HepG2 (cell line): ENCODE measurements around the gene CERS4. TPM values are rescaled to one million over a fixed set of nuclear protein-coding genes. Genes with fewer than 3 reads are reported as not detected.

Experiments
- CHD4 ChIP-seq: fragments of 200-600 bp; sonication (generic); IDR thresholded peaks from 2 replicates; pipeline ENCODE4 v1.7.0; 2017; ENCODE audit warnings: mild to moderate bottlenecking, low read length, borderline replicate concordance
- CREB1 ChIP-seq, 2 experiments: fragments of 450-650 bp in 1 of 2; IDR thresholded peaks; 2 replicates each; pipeline ENCODE4 v1.6.1; 2016 to 2017; ENCODE audit warnings: control low read depth in 1 of 2, mild to moderate bottlenecking in 1 of 2, missing compliant biosample characterization in 1 of 2, missing genetic modification characterization in 1 of 2
- DNMT3B ChIP-seq: conservative IDR thresholded peaks from 2 replicates; pipeline ENCODE4 v1.6.1; 2016; ENCODE audit warnings: missing biosample characterization, control low read depth
- FOSL2 ChIP-seq: sonication (generic); formaldehyde crosslinking; IDR thresholded peaks from 2 replicates; pipeline ENCODE4 v1.4.0; 2020; ENCODE audit warnings: missing genetic modification reagents
- JUN ChIP-seq: sonication (generic); formaldehyde crosslinking; IDR thresholded peaks from 2 replicates; pipeline ENCODE4 v1.4.0; 2020; ENCODE audit warnings: mild to moderate bottlenecking, missing genetic modification reagents
- KDM1A ChIP-seq: IDR thresholded peaks from 2 replicates; pipeline ENCODE4 v1.6.1; 2016; ENCODE audit warnings: missing compliant biosample characterization
- MEF2D ChIP-seq: sonication (generic); formaldehyde crosslinking; IDR thresholded peaks from 2 replicates; pipeline ENCODE4 v1.5.1; 2020; ENCODE audit warnings: mild to moderate bottlenecking, missing genetic modification reagents
- NFE2L1 ChIP-seq: sonication (generic); formaldehyde crosslinking; IDR thresholded peaks from 2 replicates; pipeline ENCODE4 v1.4.0; 2020; ENCODE audit warnings: missing genetic modification reagents, mild to moderate bottlenecking, borderline replicate concordance
- PHF8 ChIP-seq: sonication (generic); formaldehyde crosslinking; IDR thresholded peaks from 2 replicates; pipeline ENCODE4 v1.5.0; 2020; ENCODE audit warnings: missing genetic modification reagents
- SNRNP70 ChIP-seq: fragments of 200-400 bp; formaldehyde crosslinking; IDR thresholded peaks from 2 replicates; pipeline ENCODE4 v1.6.1; 2017; ENCODE audit warnings: mild to moderate bottlenecking, low read depth, low read length, moderate library complexity
- SP1 ChIP-seq, 2 experiments: fragments of 450-650 bp in 1 of 2; sonication (generic) in 1 of 2; formaldehyde crosslinking in 1 of 2; IDR thresholded peaks; 2 replicates each; pipeline versions ENCODE4 v1.4.0 to v1.6.1; 2016 to 2020; ENCODE audit warnings: missing genetic modification reagents in 1 of 2
- ZNF205 ChIP-seq: IDR thresholded peaks from 2 replicates; pipeline ENCODE4 v1.6.1; 2018; ENCODE audit warnings: missing biosample characterization, missing genetic modification reagents
- ZNF329 ChIP-seq: sonication (generic); formaldehyde crosslinking; IDR thresholded peaks from 2 replicates; pipeline ENCODE4 v1.9.0; 2021; ENCODE audit warnings: low read depth, mild to moderate bottlenecking, missing genetic modification reagents
- ZNF547 ChIP-seq: sonication (generic); formaldehyde crosslinking; IDR thresholded peaks from 2 replicates; pipeline ENCODE4 v1.5.1; 2020; ENCODE audit warnings: mild to moderate bottlenecking, missing genetic modification reagents
- ZNF746 ChIP-seq: sonication (generic); formaldehyde crosslinking; IDR thresholded peaks from 2 replicates; pipeline ENCODE4 v1.8.0; 2022; ENCODE audit warnings: mild to moderate bottlenecking, missing genetic modification reagents
- polyA plus RNA-seq, 8 experiments: library from polyadenylated mRNA; depleted of rRNA in 3 of 8; stranded (reverse) in 7 of 8; unstranded in 1 of 8; fragments of >200 nt; fragmentation: Illumina TruSeq in 4 of 8; extraction: Trizol in 4 of 8; gene quantifications; 2 replicates each; pipeline versions ENCODE4 v1.2.1 to v1.2.3, GENCODE V29; 2011 to 2016; ENCODE audit warnings: low read depth in 4 of 8, missing spikeins in 1 of 8, mixed read lengths in 1 of 8; ENCODE audit not compliant: insufficient read depth in 1 of 8
- total RNA-seq, 5 experiments: library from RNA; depleted of rRNA; stranded (reverse); fragments of >200 nt; fragmentation: Illumina TruSeq; extraction: Trizol; gene quantifications; 2 replicates each; pipeline ENCODE4 v1.2.3, GENCODE V29; 2016; ENCODE audit warnings: low read depth in 1 of 5
- TF ChIP-seq, protein P1 (sequence below): sonication (generic); formaldehyde crosslinking; IDR thresholded peaks from 2 replicates; pipeline ENCODE4 v1.4.0; 2020; ENCODE audit warnings: missing genetic modification reagents, mild to moderate bottlenecking, borderline replicate concordance
- TF ChIP-seq, protein P2 (sequence below): sonication (generic); formaldehyde crosslinking; conservative IDR thresholded peaks from 2 replicates; pipeline ENCODE4 v1.4.0; 2020; ENCODE audit warnings: missing genetic modification reagents
- TF ChIP-seq, protein P3 (sequence below): sonication (generic); formaldehyde crosslinking; IDR thresholded peaks from 2 replicates; pipeline ENCODE4 v1.5.0; 2020; ENCODE audit warnings: mild to moderate bottlenecking, missing genetic modification reagents, borderline replicate concordance

Gene CERS4
- total and polyA plus RNA-seq, 2 of the 13 experiments (the other 11 are each of a cell fraction or from before 2014, with no cell fraction given): 74.7 to 83.5 TPM

DNA sequence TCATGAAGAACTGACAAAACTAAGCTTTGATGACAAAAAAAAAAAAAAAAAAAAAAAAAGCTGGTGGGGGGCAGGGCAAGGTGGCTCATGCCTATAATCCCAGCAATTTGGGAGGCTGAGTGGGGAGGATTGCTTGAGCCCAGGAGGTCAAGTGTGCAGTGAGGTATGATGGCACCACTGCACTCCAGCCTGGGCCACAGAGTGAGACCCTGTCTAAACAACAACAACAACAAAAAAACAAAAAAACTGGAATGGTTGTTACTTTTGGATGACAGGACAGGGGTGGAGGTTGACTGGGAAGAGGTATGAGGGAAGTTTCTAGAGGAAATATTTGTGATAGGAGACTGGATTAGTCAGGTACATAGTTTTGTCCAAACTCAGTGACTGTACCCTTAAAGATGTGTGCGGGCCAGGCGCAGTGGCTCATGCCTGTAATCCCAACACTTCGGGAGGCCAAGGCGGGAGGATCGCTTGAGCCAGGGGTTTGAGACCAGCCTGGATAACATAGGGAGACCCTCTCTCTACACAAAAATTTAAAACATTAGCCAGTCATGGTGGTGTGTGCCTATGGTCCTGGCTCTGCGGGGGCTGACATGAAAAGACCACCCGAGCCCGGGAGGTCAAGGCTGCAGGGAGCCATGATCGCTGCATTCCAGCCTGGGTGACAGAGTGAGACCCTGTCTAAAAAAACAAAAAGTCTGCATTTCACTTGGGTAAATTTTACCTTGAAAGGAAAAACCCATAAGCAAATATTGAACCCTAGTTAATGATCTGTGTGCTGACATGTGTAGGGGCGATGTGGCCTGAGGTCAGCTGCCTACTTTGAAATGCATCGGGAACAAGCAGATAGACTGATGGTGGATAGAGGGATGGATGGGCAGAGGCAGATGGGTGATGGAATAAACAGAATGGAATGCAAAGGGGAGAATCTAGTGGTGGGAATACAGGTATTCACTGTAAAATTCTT, 37.0 kb downstream of the CERS4 start (continued):
- TF ChIP-seq ZNF205: no peak
- TF ChIP-seq, protein P1, sequence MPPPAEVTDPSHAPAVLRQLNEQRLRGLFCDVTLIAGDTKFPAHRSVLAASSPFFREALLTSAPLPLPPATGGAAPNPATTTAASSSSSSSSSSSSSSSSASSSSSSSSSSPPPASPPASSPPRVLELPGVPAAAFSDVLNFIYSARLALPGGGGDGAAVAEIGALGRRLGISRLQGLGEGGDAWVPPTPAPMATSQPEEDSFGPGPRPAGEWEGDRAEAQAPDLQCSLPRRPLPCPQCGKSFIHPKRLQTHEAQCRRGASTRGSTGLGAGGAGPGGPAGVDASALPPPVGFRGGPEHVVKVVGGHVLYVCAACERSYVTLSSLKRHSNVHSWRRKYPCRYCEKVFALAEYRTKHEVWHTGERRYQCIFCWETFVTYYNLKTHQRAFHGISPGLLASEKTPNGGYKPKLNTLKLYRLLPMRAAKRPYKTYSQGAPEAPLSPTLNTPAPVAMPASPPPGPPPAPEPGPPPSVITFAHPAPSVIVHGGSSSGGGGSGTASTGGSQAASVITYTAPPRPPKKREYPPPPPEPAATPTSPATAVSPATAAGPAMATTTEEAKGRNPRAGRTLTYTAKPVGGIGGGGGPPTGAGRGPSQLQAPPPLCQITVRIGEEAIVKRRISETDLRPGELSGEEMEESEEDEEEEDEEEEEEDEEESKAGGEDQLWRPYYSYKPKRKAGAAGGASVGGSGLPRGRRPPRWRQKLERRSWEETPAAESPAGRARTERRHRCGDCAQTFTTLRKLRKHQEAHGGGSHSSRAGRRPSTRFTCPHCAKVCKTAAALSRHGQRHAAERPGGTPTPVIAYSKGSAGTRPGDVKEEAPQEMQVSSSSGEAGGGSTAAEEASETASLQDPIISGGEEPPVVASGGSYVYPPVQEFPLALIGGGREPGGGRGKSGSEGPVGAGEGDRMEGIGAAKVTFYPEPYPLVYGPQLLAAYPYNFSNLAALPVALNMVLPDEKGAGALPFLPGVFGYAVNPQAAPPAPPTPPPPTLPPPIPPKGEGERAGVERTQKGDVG (CRISPR knock-in tag): peak; percentile 11; the same call in 1 of the 2 replicates
- no peak for TF ChIP-seq NFE2L1 (CRISPR knock-in tag)
- TF ChIP-seq ZNF746 (CRISPR knock-in tag): peak; percentile 58; the same call in 1 of the 2 replicates
- TF ChIP-seq ZNF329 (CRISPR knock-in tag): 0 out of 2 replicates have a peak, but pooled peaks have one; percentile 50
- 0 out of 2 replicates have a peak, but pooled peaks have one; percentile 33 for TF ChIP-seq PHF8 (CRISPR knock-in tag)
- TF ChIP-seq, protein P2, sequence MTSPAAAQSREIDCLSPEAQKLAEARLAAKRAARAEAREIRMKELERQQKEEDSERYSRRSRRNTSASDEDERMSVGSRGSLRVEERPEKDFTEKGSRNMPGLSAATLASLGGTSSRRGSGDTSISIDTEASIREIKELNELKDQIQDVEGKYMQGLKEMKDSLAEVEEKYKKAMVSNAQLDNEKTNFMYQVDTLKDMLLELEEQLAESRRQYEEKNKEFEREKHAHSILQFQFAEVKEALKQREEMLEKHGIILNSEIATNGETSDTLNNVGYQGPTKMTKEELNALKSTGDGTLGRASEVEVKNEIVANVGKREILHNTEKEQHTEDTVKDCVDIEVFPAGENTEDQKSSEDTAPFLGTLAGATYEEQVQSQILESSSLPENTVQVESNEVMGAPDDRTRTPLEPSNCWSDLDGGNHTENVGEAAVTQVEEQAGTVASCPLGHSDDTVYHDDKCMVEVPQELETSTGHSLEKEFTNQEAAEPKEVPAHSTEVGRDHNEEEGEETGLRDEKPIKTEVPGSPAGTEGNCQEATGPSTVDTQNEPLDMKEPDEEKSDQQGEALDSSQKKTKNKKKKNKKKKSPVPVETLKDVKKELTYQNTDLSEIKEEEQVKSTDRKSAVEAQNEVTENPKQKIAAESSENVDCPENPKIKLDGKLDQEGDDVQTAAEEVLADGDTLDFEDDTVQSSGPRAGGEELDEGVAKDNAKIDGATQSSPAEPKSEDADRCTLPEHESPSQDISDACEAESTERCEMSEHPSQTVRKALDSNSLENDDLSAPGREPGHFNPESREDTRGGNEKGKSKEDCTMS (CRISPR knock-in tag): no peak
- TF ChIP-seq CHD4: peak; percentile 93; the same call in 1 of the 2 replicates
- peak; percentile 80 for TF ChIP-seq JUN
- TF ChIP-seq ZNF547 (CRISPR knock-in tag): no peak
- TF ChIP-seq SP1 (IDR thresholded peaks at IDR 0.05): no peak
- no peak for TF ChIP-seq SP1 (CRISPR knock-in tag; IDR thresholded peaks at IDR 0.05)
- TF ChIP-seq, protein P3, sequence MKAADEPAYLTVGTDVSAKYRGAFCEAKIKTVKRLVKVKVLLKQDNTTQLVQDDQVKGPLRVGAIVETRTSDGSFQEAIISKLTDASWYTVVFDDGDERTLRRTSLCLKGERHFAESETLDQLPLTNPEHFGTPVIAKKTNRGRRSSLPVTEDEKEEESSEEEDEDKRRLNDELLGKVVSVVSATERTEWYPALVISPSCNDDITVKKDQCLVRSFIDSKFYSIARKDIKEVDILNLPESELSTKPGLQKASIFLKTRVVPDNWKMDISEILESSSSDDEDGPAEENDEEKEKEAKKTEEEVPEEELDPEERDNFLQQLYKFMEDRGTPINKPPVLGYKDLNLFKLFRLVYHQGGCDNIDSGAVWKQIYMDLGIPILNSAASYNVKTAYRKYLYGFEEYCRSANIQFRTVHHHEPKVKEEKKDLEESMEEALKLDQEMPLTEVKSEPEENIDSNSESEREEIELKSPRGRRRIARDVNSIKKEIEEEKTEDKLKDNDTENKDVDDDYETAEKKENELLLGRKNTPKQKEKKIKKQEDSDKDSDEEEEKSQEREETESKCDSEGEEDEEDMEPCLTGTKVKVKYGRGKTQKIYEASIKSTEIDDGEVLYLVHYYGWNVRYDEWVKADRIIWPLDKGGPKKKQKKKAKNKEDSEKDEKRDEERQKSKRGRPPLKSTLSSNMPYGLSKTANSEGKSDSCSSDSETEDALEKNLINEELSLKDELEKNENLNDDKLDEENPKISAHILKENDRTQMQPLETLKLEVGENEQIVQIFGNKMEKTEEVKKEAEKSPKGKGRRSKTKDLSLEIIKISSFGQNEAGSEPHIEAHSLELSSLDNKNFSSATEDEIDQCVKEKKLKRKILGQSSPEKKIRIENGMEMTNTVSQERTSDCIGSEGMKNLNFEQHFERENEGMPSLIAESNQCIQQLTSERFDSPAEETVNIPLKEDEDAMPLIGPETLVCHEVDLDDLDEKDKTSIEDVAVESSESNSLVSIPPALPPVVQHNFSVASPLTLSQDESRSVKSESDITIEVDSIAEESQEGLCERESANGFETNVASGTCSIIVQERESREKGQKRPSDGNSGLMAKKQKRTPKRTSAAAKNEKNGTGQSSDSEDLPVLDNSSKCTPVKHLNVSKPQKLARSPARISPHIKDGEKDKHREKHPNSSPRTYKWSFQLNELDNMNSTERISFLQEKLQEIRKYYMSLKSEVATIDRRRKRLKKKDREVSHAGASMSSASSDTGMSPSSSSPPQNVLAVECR: peak; percentile 73; the same call in 1 of the 2 replicates
- TF ChIP-seq DNMT3B: no peak
- peak; percentile 66 for TF ChIP-seq FOSL2 (CRISPR knock-in tag)
- 0 out of 2 replicates have a peak, but pooled peaks have one; percentile 21 for TF ChIP-seq KDM1A (CRISPR knock-in tag)
- TF ChIP-seq MEF2D (CRISPR knock-in tag): peak; percentile 70
- no peak for TF ChIP-seq SNRNP70
- no peak for TF ChIP-seq CREB1 (IDR thresholded peaks at IDR 0.05)
- TF ChIP-seq CREB1 (CRISPR knock-in tag; IDR thresholded peaks at IDR 0.05): peak; percentile 73
